ENCODE results near the gene LHFPL3. TPM values are rescaled to one million over a fixed set of nuclear protein-coding genes. Genes with fewer than 3 reads are reported as not detected.

LHFPL3 gene
- total RNA-seq, 1 experiment from 2014 or later = not detected

- no peak for ATAC-seq
- H3K4me2 ChIP-seq (ENCODE audit: low read length) = no peak overlapping the region
- intact Hi-C loops (cut with micrococcal nuclease) = no loop called here
Observed at GRCh38 chr7:104357166-104357565, 28.8 kb downstream of the LHFPL3 start.

More at GRCh38 chr7:104357166-104357565, 28.8 kb downstream of the LHFPL3 start:
- no peaks in the 10 kb centered on the region for H3K36me3 ChIP-seq (ENCODE audit: control insufficient read depth in 1 of 2, insufficient read depth in 2 of 2, low read length in 2 of 2)
- H3K27me3 ChIP-seq (ENCODE audit: insufficient read depth, low read length) = peaks cover 36% of the 10 kb centered on the region; the same call in 1 of the 2 replicates
- no peak overlapping the region for H3K9ac ChIP-seq (ENCODE audit: low read length)
- ChIA-PET POLR2A (no interaction called here), CTCF (no interaction called here), RAD21 (ENCODE audit: low non-redundant PET in 1 of 2, low total read pairs in 2 of 2, uncharacterized antibody in 2 of 2, unreplicated experiment in 2 of 2) (no interaction called here)
- DNase-seq (ENCODE audit: low read depth, low spot score) = no peak
- TF ChIP-seq POLR2AphosphoS5 (IDR thresholded peaks at IDR 0.05; ENCODE audit: low read depth, low read length) = no peak
- TF ChIP-seq JUND (IDR thresholded peaks at IDR 0.05) = no peak
- no peak for TF ChIP-seq ZNF274 (IDR thresholded peaks at IDR 0.05; ENCODE audit: low read depth, low read length)
- no peak for TF ChIP-seq EZH2 (IDR thresholded peaks at IDR 0.05)
- TF ChIP-seq ZBTB33 (IDR thresholded peaks at IDR 0.05; ENCODE audit: extremely low read depth, insufficient replicate concordance, low read length) = no peak
- no peak for TF ChIP-seq ATF3 (IDR thresholded peaks at IDR 0.05)
- TF ChIP-seq CEBPB (IDR thresholded peaks at IDR 0.05; ENCODE audit: low read depth) = no peak
- TF ChIP-seq MAX (IDR thresholded peaks at IDR 0.05) = no peak
- TF ChIP-seq SRF (IDR thresholded peaks at IDR 0.05; ENCODE audit: low read depth) = no peak
- TF ChIP-seq FOSL1 (IDR thresholded peaks at IDR 0.05; ENCODE audit: low read depth) = no peak
- no peak for TF ChIP-seq ZFX (IDR thresholded peaks at IDR 0.05)
- TF ChIP-seq CBX3 (IDR thresholded peaks at IDR 0.05; ENCODE audit: low read depth) = no peak
- no peak for TF ChIP-seq TCF7L2 (IDR thresholded peaks at IDR 0.05; ENCODE audit: borderline replicate concordance, extremely low read depth, insufficient read depth, insufficient read length)
- no peak for TF ChIP-seq ELF1 (IDR thresholded peaks at IDR 0.05; ENCODE audit: borderline replicate concordance, low read depth)
- no peak for TF ChIP-seq EZH2phosphoT487 (IDR thresholded peaks at IDR 0.05; ENCODE audit: borderline replicate concordance)
- TF ChIP-seq EGR1 (IDR thresholded peaks at IDR 0.05; ENCODE audit: low read depth) = no peak
- TF ChIP-seq SP1 (IDR thresholded peaks at IDR 0.05; ENCODE audit: low read depth) = no peak
- no peak for TF ChIP-seq SIN3A (IDR thresholded peaks at IDR 0.05; ENCODE audit: low read depth)
- TF ChIP-seq RAD21 (IDR thresholded peaks at IDR 0.05; ENCODE audit: low read depth) = no peak
- no peak for TF ChIP-seq CTCF (IDR thresholded peaks at IDR 0.05 in 2 of 3, conservative IDR thresholded peaks at IDR 0.05 in 1 of 3; ENCODE audit: borderline replicate concordance in 1 of 3, insufficient read depth in 1 of 3, low read depth in 2 of 3, low read length in 2 of 3)
- no peaks in the 10 kb centered on the region for H3K79me2 ChIP-seq (ENCODE audit: insufficient read depth, low read length)
- no peak overlapping the region for H3K27ac ChIP-seq (ENCODE audit: low read depth, low read length)
- no peaks in the 10 kb centered on the region for H3K4me1 ChIP-seq (ENCODE audit: control insufficient read depth in 1 of 2, insufficient read depth in 2 of 2, low read length in 2 of 2)
- no peaks in the 10 kb centered on the region for H3K9me2 ChIP-seq (ENCODE audit: insufficient read depth)
- no peaks in the 10 kb centered on the region for H3K9me3 ChIP-seq (ENCODE audit: control insufficient read depth in 1 of 2, insufficient read depth in 1 of 2, low read depth in 1 of 2, low read length in 2 of 2)
- no peak overlapping the region for H3K4me3 ChIP-seq (replicated peaks in 1 of 2; ENCODE audit: low read depth in 1 of 2, low read length in 2 of 2)
- no TSS peak for BruUV-seq (replicated peaks)
- H4K20me1 ChIP-seq (ENCODE audit: insufficient read depth) = no peaks in the 10 kb centered on the region
- no peak overlapping the region for H2AFZ ChIP-seq (ENCODE audit: low read depth, low read length, poor library complexity, severe bottlenecking)
